ENCODE results near the gene THSD4. TPM values are rescaled to one million over a fixed set of nuclear protein-coding genes. Genes with fewer than 3 reads are reported as not detected.

THSD4 gene
- total and polyA plus RNA-seq, 2 of the 8 experiments (the other 6 are each of a cell fraction or from before 2014, with no cell fraction given): 2.5 to 6.2 TPM

DNA sequence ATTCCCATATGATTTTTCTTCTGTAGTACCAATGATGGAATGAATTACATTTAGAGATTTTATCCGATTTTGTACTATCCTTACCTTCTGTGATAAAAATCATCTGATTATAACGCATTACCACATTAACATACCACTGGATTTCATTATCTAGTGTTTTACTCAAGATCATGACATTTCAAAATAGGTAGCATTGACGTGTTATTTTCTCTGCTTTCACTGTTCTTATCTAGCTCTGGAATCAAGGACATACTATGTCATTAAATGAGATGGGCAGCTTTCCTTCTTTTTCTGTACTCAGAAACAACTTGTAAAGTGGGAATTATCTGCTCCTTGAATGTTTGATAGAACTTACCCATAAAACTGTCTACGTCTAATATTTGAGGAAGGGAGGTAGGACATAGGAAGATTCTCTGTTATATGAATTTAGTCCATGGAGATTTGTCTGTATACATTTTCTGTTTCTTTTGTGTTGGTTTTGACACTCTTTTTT, 511.4 kb downstream of the THSD4 start (continued):
- no peak for TF ChIP-seq SP4 (IDR thresholded peaks at IDR 0.05; ENCODE audit: low read length)
- TF ChIP-seq ASH2L (IDR thresholded peaks at IDR 0.05; ENCODE audit: low read length): no peak

All from H1 (cell line).